ENCODE data around the gene ARHGAP9. TPM values are rescaled to one million over a fixed set of nuclear protein-coding genes. Genes with fewer than 3 reads are reported as not detected.
A peak's percentile ranks its signal among the peaks of the same experiment; 100 is the strongest.
"Not testable (repeated sequence)": the region's sequence is repeated elsewhere in the genome, so short reads cannot be mapped to it uniquely, and the experiment has no call there.

The ARHGAP9 gene
- total RNA-seq, 1 experiment from 2014 or later = 3.6 TPM

GRCh38 chr12:57496822-57497221 lies 17.2 kb upstream of the ARHGAP9 start:
- ChIA-PET CTCF (no interaction called here), POLR2A (interaction anchor here (0.7 kb wide), 1 partner anchor 19 kb away, joined by 4 read pairs; no protein-coding TSS in a partner anchor)
- Mint-ChIP-seq H3K27ac (no peak overlapping the region), H3K4me1 (no peaks in the 10 kb centered on the region), H3K4me3 (no peak overlapping the region), H3K27me3 (ENCODE audit: low read depth) (no peaks in the 10 kb centered on the region), H3K36me3 (peaks cover 85% of the 10 kb centered on the region), H3K9me3 (peaks cover 11% of the 10 kb centered on the region)
- no peak for DNase-seq (ENCODE audit: low spot score)
- no peak for ATAC-seq
- TF ChIP-seq USF1 (CRISPR knock-in tag; IDR thresholded peaks at IDR 0.05) (no peak), FOXP4 (CRISPR knock-in tag; IDR thresholded peaks at IDR 0.05) (no peak), JUN (CRISPR knock-in tag; IDR thresholded peaks at IDR 0.05) (no peak), MAX (CRISPR knock-in tag; IDR thresholded peaks at IDR 0.05) (no peak), ZNF416 (CRISPR knock-in tag; IDR thresholded peaks at IDR 0.05) (no peak), FOXK1 (CRISPR knock-in tag; IDR thresholded peaks at IDR 0.05) (no peak), GRHL2 (CRISPR knock-in tag; IDR thresholded peaks at IDR 0.05; ENCODE audit: insufficient replicate concordance, severe bottlenecking) (no peak)

- H3K27ac Mint-ChIP-seq; H3K4me3 Mint-ChIP-seq; ATAC-seq; H3K27me3 Mint-ChIP-seq (ENCODE audit: low read depth); CTCF ChIA-PET; H3K9me3 Mint-ChIP-seq; DNase-seq (ENCODE audit: low spot score); POLR2A ChIA-PET; H3K4me1 Mint-ChIP-seq: not testable (repeated sequence)
- H3K36me3 Mint-ChIP-seq = peaks cover 85% of the 10 kb centered on the region
These were observed 15.5 kb upstream of the ARHGAP9 start for GRCh38 chr12:57495051-57495701.

- Mint-ChIP-seq H3K9me3 (peaks cover 6% of the 10 kb centered on the region), H3K4me1 (peaks cover 8% of the 10 kb centered on the region), H3K4me3 (no peak overlapping the region; the same call in 1 of the 2 replicates), H3K27ac (peak overlapping the region; percentile 20; the same call in 1 of the 2 replicates), H3K27me3 (ENCODE audit: low read depth) (no peaks in the 10 kb centered on the region), H3K36me3 (peaks cover 74% of the 10 kb centered on the region)
- no peak for TF ChIP-seq GTF2I (CRISPR knock-in tag; conservative IDR thresholded peaks at IDR 0.05)
- TF ChIP-seq PRDM15 (CRISPR knock-in tag; IDR thresholded peaks at IDR 0.05) = no peak
- ChIA-PET POLR2A (interaction anchor here (0.6 kb wide), 1 partner anchor 34 kb away, joined by 4 read pairs; no protein-coding TSS in a partner anchor), CTCF (interaction anchor here (1.4 kb wide), 1 partner anchor 33 kb away, joined by 8 read pairs; no protein-coding TSS in a partner anchor)
- no peak for DNase-seq (ENCODE audit: low spot score)
- no peak for ATAC-seq
These were observed 12.0 kb upstream of the ARHGAP9 start for GRCh38 chr12:57491393-57492280.

- H3K36me3 Mint-ChIP-seq = peaks cover 60% of the 10 kb centered on the region
- POLR2A ChIA-PET = no interaction called here
- no peak for DNase-seq (ENCODE audit: low spot score)
- CTCF ChIA-PET = interaction anchor here (1.4 kb wide), 1 partner anchor 31 kb away, joined by 8 read pairs; no protein-coding TSS in a partner anchor
- H3K4me1 Mint-ChIP-seq = peaks cover 8% of the 10 kb centered on the region
- 0 out of 2 replicates have a peak overlapping the region, but pooled peaks have one; percentile 49 for H3K27ac Mint-ChIP-seq
- ATAC-seq = no peak
- H3K9me3 Mint-ChIP-seq = peaks cover 6% of the 10 kb centered on the region
- H3K4me3 Mint-ChIP-seq = no peak overlapping the region
- no peaks in the 10 kb centered on the region for H3K27me3 Mint-ChIP-seq (ENCODE audit: low read depth)
- TF ChIP-seq PREB (CRISPR knock-in tag; IDR thresholded peaks at IDR 0.05; ENCODE audit: borderline replicate concordance) (no peak), FOXP1 (CRISPR knock-in tag; IDR thresholded peaks at IDR 0.05; ENCODE audit: borderline replicate concordance) (0 out of 2 replicates have a peak, but pooled peaks have one; percentile 23), TEAD1 (CRISPR knock-in tag; IDR thresholded peaks at IDR 0.05) (no peak), ATF1 (CRISPR knock-in tag; IDR thresholded peaks at IDR 0.05) (no peak), ZNF512 (CRISPR knock-in tag; IDR thresholded peaks at IDR 0.05; ENCODE audit: borderline replicate concordance) (no peak), ZNF121 (CRISPR knock-in tag; IDR thresholded peaks at IDR 0.05) (no peak), FOXK1 (CRISPR knock-in tag; IDR thresholded peaks at IDR 0.05) (no peak)
These were observed 10.5 kb upstream of the ARHGAP9 start for GRCh38 chr12:57490126-57490525.
